PC-3 (cell line): ENCODE results near the gene GNA15.
A peak's percentile ranks its signal among the peaks of the same experiment; 100 is the strongest.

Source experiments
- CTCF ChIP-seq: fragments of 300-600 bp; sonication (generic); conservative IDR thresholded peaks from 2 replicates; pipeline ENCODE4 v1.5.1; 2017; ENCODE audit warnings: antibody characterized with exemption, low read depth, mild to moderate bottlenecking, low read length
- EZH2phosphoT487 ChIP-seq: fragments of 300-600 bp; sonication (generic); IDR thresholded peaks from 2 replicates; pipeline ENCODE4 v1.6.1; 2018; ENCODE audit warnings: mild to moderate bottlenecking, antibody characterized with exemption, low read length, borderline replicate concordance

- TF ChIP-seq CTCF (peak; percentile 88), EZH2phosphoT487 (no peak)
Measured at GRCh38 chr19:3108775-3109174, 27.1 kb upstream of the GNA15 start.
